NT2/D1 (cell line): Measurements from ENCODE around the gene KNG1.

ENCODE experiments used
- YY1 ChIP-seq: IDR thresholded peaks from 2 replicates; pipeline ENCODE4 v1.6.1; 2011; ENCODE audit not compliant: insufficient read length, insufficient read depth
- ZNF274 ChIP-seq: IDR thresholded peaks from 2 replicates; pipeline ENCODE4 v1.6.1; 2011; ENCODE audit warnings: mild to moderate bottlenecking, low read depth, low read length

- TF ChIP-seq YY1 (no peak), ZNF274 (no peak)
Measured at GRCh38 chr3:186683979-186684378, 33.2 kb upstream of the KNG1 start.
